ENCODE data around the gene NAT14. TPM values are rescaled to one million over a fixed set of nuclear protein-coding genes. Genes with fewer than 3 reads are reported as not detected.

The NAT14 gene
- total RNA-seq, 1 experiment from 2014 or later, result 55.3 TPM

DNA sequence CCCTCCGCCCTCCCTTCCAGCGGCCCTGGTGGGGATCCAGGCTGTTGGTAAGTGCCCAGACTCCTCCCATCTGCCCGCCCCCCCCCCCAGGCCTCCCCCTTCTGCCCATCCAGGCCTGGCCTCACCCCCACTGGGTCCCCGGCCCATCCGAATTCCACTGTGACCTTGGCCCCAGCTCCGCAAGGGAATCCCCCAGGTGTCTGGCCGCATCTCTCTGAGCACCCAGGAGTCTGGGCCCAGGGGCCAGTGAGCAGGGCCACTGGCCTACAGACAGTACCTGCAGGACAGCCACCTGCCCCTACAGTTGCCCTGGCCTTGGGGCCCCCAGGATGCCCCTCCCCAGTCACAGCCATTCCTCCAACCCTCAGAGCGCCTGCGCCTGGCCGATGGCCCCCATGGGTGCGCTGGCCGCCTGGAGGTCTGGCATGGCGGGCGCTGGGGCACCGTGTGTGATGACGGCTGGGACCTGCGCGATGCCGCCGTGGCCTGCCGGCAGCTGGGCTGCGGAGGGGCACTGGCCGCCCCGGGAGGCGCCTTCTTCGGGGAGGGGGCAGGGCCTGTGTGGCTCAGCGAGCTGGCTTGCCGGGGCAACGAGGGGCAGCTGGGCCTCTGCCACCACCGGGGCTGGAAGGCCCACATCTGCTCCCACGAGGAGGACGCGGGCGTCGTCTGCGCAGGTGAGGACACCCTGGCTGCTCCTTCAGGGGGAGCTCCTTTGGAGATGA, 4.2 kb downstream of the NAT14 start (continued):
- TF ChIP-seq, protein P1, sequence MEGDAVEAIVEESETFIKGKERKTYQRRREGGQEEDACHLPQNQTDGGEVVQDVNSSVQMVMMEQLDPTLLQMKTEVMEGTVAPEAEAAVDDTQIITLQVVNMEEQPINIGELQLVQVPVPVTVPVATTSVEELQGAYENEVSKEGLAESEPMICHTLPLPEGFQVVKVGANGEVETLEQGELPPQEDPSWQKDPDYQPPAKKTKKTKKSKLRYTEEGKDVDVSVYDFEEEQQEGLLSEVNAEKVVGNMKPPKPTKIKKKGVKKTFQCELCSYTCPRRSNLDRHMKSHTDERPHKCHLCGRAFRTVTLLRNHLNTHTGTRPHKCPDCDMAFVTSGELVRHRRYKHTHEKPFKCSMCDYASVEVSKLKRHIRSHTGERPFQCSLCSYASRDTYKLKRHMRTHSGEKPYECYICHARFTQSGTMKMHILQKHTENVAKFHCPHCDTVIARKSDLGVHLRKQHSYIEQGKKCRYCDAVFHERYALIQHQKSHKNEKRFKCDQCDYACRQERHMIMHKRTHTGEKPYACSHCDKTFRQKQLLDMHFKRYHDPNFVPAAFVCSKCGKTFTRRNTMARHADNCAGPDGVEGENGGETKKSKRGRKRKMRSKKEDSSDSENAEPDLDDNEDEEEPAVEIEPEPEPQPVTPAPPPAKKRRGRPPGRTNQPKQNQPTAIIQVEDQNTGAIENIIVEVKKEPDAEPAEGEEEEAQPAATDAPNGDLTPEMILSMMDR (IDR thresholded peaks at IDR 0.05 in 2 of 3, conservative IDR thresholded peaks at IDR 0.05 in 1 of 3; ENCODE audit: borderline replicate concordance in 1 of 3, insufficient read depth in 1 of 3, low read depth in 2 of 3, low read length in 2 of 3), result no peak
- TF ChIP-seq RAD21 (IDR thresholded peaks at IDR 0.05; ENCODE audit: low read depth) (no peak), SIN3A (IDR thresholded peaks at IDR 0.05; ENCODE audit: low read depth) (no peak)

DNA sequence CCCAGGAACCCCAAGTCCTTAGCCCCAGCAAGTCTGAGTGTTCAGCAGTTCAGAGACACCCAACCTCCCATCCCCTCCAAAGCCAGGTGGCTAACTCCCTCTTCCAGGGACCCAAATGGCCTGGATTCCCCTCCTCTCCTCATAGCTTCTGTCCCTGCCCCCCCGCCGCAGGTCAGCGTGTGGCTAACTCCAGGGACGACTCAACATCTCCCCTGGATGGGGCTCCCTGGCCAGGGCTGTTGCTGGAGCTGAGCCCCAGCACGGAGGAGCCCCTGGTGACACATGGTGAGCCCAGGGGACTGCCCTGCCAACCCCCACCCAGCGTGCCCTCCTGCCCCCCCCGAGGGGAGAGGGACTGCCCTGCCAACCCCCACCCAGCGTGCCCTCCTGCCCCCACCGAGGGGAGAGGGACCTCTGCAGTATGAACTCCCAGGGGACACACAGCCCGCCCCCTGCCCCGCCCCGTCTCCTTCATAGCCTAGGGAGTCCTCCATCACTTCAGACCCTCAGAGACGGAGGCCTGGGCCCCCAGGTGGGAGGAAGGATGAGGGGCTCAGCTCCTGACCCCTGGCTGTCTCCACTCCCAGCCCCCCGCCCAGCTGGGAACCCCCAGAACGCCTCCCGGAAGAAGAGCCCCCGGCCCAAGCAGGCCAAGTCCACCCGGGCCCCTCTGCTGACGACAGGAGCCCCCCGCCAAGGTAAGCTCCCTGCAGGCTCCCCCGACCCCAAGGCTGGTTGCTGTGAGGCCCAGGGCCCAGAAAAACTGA, 4.9 kb downstream of the NAT14 start:
- peaks cover 5 to 26% of the 10 kb centered on the region in 2 experiments; a peak in 3 of 4 replicates for H3K4me1 ChIP-seq (ENCODE audit: control insufficient read depth in 1 of 2, insufficient read depth in 2 of 2, low read length in 2 of 2)
- H4K20me1 ChIP-seq (ENCODE audit: insufficient read depth), result no peaks in the 10 kb centered on the region
- H3K9ac ChIP-seq (ENCODE audit: low read length), result no peak overlapping the region
- H3K27ac ChIP-seq (ENCODE audit: low read depth, low read length), result no peak overlapping the region
- RAD21 ChIA-PET (ENCODE audit: low non-redundant PET in 1 of 2, low total read pairs in 2 of 2, uncharacterized antibody in 2 of 2, unreplicated experiment in 2 of 2), result no interaction called here
- H3K4me3 ChIP-seq (replicated peaks in 1 of 2; ENCODE audit: low read depth in 1 of 2, low read length in 2 of 2), result no peak overlapping the region
- TF ChIP-seq, protein P2, sequence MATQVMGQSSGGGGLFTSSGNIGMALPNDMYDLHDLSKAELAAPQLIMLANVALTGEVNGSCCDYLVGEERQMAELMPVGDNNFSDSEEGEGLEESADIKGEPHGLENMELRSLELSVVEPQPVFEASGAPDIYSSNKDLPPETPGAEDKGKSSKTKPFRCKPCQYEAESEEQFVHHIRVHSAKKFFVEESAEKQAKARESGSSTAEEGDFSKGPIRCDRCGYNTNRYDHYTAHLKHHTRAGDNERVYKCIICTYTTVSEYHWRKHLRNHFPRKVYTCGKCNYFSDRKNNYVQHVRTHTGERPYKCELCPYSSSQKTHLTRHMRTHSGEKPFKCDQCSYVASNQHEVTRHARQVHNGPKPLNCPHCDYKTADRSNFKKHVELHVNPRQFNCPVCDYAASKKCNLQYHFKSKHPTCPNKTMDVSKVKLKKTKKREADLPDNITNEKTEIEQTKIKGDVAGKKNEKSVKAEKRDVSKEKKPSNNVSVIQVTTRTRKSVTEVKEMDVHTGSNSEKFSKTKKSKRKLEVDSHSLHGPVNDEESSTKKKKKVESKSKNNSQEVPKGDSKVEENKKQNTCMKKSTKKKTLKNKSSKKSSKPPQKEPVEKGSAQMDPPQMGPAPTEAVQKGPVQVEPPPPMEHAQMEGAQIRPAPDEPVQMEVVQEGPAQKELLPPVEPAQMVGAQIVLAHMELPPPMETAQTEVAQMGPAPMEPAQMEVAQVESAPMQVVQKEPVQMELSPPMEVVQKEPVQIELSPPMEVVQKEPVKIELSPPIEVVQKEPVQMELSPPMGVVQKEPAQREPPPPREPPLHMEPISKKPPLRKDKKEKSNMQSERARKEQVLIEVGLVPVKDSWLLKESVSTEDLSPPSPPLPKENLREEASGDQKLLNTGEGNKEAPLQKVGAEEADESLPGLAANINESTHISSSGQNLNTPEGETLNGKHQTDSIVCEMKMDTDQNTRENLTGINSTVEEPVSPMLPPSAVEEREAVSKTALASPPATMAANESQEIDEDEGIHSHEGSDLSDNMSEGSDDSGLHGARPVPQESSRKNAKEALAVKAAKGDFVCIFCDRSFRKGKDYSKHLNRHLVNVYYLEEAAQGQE (IDR thresholded peaks at IDR 0.05; ENCODE audit: low read depth), result no peak
- TF ChIP-seq POLR2AphosphoS5 (IDR thresholded peaks at IDR 0.05; ENCODE audit: low read depth, low read length) (no peak), JUND (IDR thresholded peaks at IDR 0.05) (no peak)
- H3K9me3 ChIP-seq (ENCODE audit: control insufficient read depth in 1 of 2, insufficient read depth in 1 of 2, low read depth in 1 of 2, low read length in 2 of 2), result no peaks in the 10 kb centered on the region
- H2AFZ ChIP-seq (ENCODE audit: low read depth, low read length, poor library complexity, severe bottlenecking), result no peak overlapping the region
- DNase-seq (ENCODE audit: low read depth, low spot score) (no peak), ATAC-seq (no peak)
- peaks cover 7% of the 10 kb centered on the region; the same call in 1 of the 2 replicates for H3K79me2 ChIP-seq (ENCODE audit: insufficient read depth, low read length)
- no peaks in the 10 kb centered on the region for H3K27me3 ChIP-seq (ENCODE audit: insufficient read depth, low read length)
- CTCF ChIA-PET, result no interaction called here
- no peaks in the 10 kb centered on the region for H3K9me2 ChIP-seq (ENCODE audit: insufficient read depth)
- no peak overlapping the region for H3K4me2 ChIP-seq (ENCODE audit: low read length)
- intact Hi-C loops (cut with micrococcal nuclease), result no loop called here
- POLR2A ChIA-PET, result no interaction called here
- no TSS peak for BruUV-seq (replicated peaks)
- H3K36me3 ChIP-seq (ENCODE audit: control insufficient read depth in 1 of 2, insufficient read depth in 2 of 2, low read length in 2 of 2), result no peaks in the 10 kb centered on the region
